Activated naive CD4-positive, alpha-beta T cell treated with anti-CD3 and anti-CD28 coated beads for 36 hours (primary cell): ENCODE data around the gene NBEAL2. TPM values are rescaled to one million over a fixed set of nuclear protein-coding genes. Genes with fewer than 3 reads are reported as not detected.
"Not testable (repeated sequence)": the region's sequence is repeated elsewhere in the genome, so short reads cannot be mapped to it uniquely, and the experiment has no call there.

Source experiments
- CTCF ChIA-PET: fragments of 350-600 bp; sonication (Branson Sonifier 250); formaldehyde crosslinking; loops from one replicate; lab custom pipeline; 2021; ENCODE audit warnings: antibody characterized with exemption; lab: Charles Lee
- DNase-seq: peaks from one replicate; pipeline ENCODE4 v3.0.0-alpha.2; 2020
- H3K27ac Mint-ChIP-seq: one replicate; pipeline ENCODE4 v1.8.0; 2021; ENCODE audit warnings: mild to moderate bottlenecking, mixed read lengths
- H3K27me3 Mint-ChIP-seq: one replicate; pipeline ENCODE4 v1.8.0; 2021; ENCODE audit warnings: low read depth, mixed read lengths
- H3K36me3 Mint-ChIP-seq: one replicate; pipeline ENCODE4 v1.8.0; 2021; ENCODE audit warnings: low read depth, mixed read lengths
- H3K4me1 Mint-ChIP-seq: one replicate; pipeline ENCODE4 v1.8.0; 2021; ENCODE audit warnings: low read depth, mixed read lengths
- H3K4me3 Mint-ChIP-seq: one replicate; pipeline ENCODE4 v1.8.0; 2021; ENCODE audit warnings: mild to moderate bottlenecking, moderate library complexity, mixed read lengths
- H3K9me3 Mint-ChIP-seq: one replicate; pipeline ENCODE4 v1.8.0; 2021; ENCODE audit warnings: mixed read lengths
- intact Hi-C: fragments of 100-400 bp; cut with micrococcal nuclease; formaldehyde crosslinking; loops from one replicate; pipeline ENCODE4 v1.15.1; 2023
- total RNA-seq, 2 experiments: library from RNA; stranded (reverse); gene quantifications; one replicate each; pipeline ENCODE4 v1.2.3, GENCODE V29; 2021

The NBEAL2 gene
- total RNA-seq, 2 experiments from 2014 or later, result 85.0 to 92.4 TPM

GRCh38 chr3:46955801-46956259, 23.6 kb upstream of the NBEAL2 start:
- DNase-seq, result peak; percentile 68
- no peaks in the 10 kb centered on the region for H3K9me3 Mint-ChIP-seq
- H3K27ac Mint-ChIP-seq, result peak overlapping the region; percentile 83
- H3K4me1 Mint-ChIP-seq, result peaks cover 86% of the 10 kb centered on the region
- H3K4me3 Mint-ChIP-seq, result no peak overlapping the region
- CTCF ChIA-PET, result interaction anchor here (0.6 to 1.5 kb wide), 3 partner anchors 11 to 107 kb away, joined by 3 to 6 read pairs (median 3); no protein-coding TSS in a partner anchor
- H3K36me3 Mint-ChIP-seq, result peaks cover 10% of the 10 kb centered on the region
- intact Hi-C loops, result no loop called here
- no peaks in the 10 kb centered on the region for H3K27me3 Mint-ChIP-seq

DNA sequence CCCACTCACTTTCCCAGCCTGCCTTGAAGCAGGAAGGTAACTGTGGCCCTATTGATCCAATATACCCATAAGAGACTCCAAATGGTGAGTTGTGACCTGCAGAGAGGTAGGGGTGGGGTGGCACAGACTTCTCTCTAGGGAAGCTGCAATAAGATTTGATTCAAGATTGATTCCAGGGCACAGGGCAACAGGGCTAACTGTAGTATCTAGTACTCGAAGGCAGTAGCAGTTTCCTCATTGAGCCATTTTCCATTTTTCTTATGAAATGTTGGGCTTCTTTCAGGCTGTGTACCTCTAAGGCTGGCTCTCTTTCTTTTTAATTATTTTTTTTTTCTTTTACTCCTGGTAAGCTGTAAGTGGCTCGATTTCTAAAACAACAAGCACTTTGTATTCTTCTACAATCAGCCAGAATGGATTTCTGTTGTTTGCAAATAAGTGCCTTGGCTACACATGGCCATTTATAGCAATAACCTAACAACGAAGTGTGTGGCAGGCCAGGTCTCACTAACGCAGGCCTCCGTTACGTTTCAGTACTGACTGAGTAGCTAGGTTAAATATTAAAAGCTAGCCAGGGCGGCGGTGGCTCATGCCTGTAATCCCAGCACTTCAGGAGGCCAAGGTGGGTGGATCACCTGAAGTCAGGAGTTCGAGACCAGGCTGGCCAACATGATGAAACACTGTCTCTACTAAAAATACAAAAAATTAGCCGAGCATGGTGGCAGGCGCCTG, 22.2 kb upstream of the NBEAL2 start:
- Mint-ChIP-seq H3K4me3 (no peak overlapping the region), H3K9me3 (no peaks in the 10 kb centered on the region)
- intact Hi-C loops, result no loop called here

GRCh38 chr3:46958467-46959160, 20.9 kb upstream of the NBEAL2 start:
- H3K4me1 Mint-ChIP-seq, result peaks cover 89% of the 10 kb centered on the region
- H3K27ac Mint-ChIP-seq, result peak overlapping the region; percentile 92
- peak overlapping the region; percentile 34 for H3K4me3 Mint-ChIP-seq
- H3K36me3 Mint-ChIP-seq, result peaks cover 12% of the 10 kb centered on the region
- CTCF ChIA-PET, result interaction anchor here (0.7 to 2.0 kb wide), 8 partner anchors 10 to 470 kb away, joined by 3 to 10 read pairs (median 4); partner anchors contain the start of gene NBEAL2
- intact Hi-C loops, result loop anchor here (1.0 kb wide), 3 partner anchors 10 to 18 kb away; partner anchors contain the start of gene CCDC12
- H3K27me3 Mint-ChIP-seq, result no peaks in the 10 kb centered on the region
- H3K9me3 Mint-ChIP-seq, result no peaks in the 10 kb centered on the region
- DNase-seq, result no peak

More for the DNA sequence above, 22.2 kb upstream of the NBEAL2 start:
- CTCF ChIA-PET, result interaction anchor here (1.2 kb wide), 1 partner anchor 44 kb away, joined by 4 read pairs; no protein-coding TSS in a partner anchor
- peaks cover 92% of the 10 kb centered on the region for H3K4me1 Mint-ChIP-seq
- no peaks in the 10 kb centered on the region for H3K27me3 Mint-ChIP-seq
- DNase-seq, result no peak
- H3K36me3 Mint-ChIP-seq, result peaks cover 8% of the 10 kb centered on the region
- H3K27ac Mint-ChIP-seq, result peak overlapping the region; percentile 83

DNA sequence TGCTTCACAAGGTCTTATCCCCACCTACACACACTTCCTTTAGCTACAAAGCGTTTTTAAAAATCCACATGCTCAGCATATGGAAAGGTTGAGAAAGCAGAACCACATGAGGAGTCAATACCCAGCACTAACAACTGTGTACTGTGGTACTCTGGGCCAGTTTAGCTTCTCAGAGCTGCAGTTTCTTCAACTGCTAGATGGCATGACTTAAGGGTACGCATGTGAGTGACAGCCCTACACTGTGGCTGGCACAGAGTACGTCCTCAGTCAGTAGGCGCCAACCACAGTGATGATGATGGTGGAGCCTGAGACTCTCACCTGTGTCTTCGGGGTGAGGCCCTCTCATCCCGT, 20.3 kb upstream of the NBEAL2 start:
- H3K4me1 Mint-ChIP-seq, result peaks cover 84% of the 10 kb centered on the region
- peak overlapping the region; percentile 92 for H3K27ac Mint-ChIP-seq
- H3K36me3 Mint-ChIP-seq, result peaks cover 12% of the 10 kb centered on the region
- CTCF ChIA-PET, result interaction anchor here (0.7 to 2.0 kb wide), 7 partner anchors 10 to 471 kb away, joined by 3 to 10 read pairs (median 4); partner anchors contain the start of gene NBEAL2
- H3K4me3 Mint-ChIP-seq, result no peak overlapping the region
- H3K27me3 Mint-ChIP-seq, result no peaks in the 10 kb centered on the region
- H3K9me3 Mint-ChIP-seq, result no peaks in the 10 kb centered on the region
- peak; percentile 65 for DNase-seq
- intact Hi-C loops, result loop anchor here (1.0 kb wide), 3 partner anchors 11 to 17 kb away; partner anchors contain the start of gene CCDC12

GRCh38 chr3:46960081-46960701, 19.3 kb upstream of the NBEAL2 start:
- Mint-ChIP-seq H3K4me1 (peaks cover 76% of the 10 kb centered on the region), H3K27ac (peak overlapping the region; percentile 92), H3K27me3 (no peaks in the 10 kb centered on the region), H3K36me3 (peaks cover 10% of the 10 kb centered on the region), H3K9me3 (no peaks in the 10 kb centered on the region), H3K4me3 (no peak overlapping the region)
- peak; percentile 18 for DNase-seq
- intact Hi-C loops, result no loop called here
- CTCF ChIA-PET, result interaction anchor here (1.0 to 2.0 kb wide), 3 partner anchors 11 to 37 kb away, joined by 3 to 7 read pairs (median 3); no protein-coding TSS in a partner anchor

GRCh38 chr3:46960835-46961234, 18.6 kb upstream of the NBEAL2 start:
- Mint-ChIP-seq H3K27ac (peak overlapping the region; percentile 92), H3K9me3 (no peaks in the 10 kb centered on the region), H3K4me1 (peaks cover 76% of the 10 kb centered on the region), H3K27me3 (no peaks in the 10 kb centered on the region), H3K36me3 (peaks cover 15% of the 10 kb centered on the region), H3K4me3 (no peak overlapping the region)
- CTCF ChIA-PET, result interaction anchor here (1.0 to 1.3 kb wide), 2 partner anchors 10 to 37 kb away, joined by 3 read pairs; no protein-coding TSS in a partner anchor
- intact Hi-C loops, result no loop called here
- no peak for DNase-seq

DNA sequence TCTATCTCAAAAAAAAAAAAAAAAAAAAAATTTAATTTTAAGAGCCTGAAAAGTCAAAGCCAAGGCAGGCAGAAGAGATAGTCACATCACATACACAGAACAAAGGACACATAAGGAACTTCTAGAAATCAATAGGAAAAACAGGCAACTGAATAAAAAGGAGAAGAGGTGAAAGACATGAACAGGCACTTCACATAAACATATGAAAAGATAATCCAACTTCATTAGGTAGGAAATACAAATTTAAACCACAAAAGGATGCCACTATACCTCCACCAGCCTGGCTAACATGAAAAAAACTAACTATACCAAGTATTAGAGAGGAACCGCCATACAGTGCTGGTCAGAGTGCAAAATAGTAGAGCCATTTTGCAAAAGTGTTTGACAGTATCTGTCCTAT, 17.0 kb upstream of the NBEAL2 start:
- Mint-ChIP-seq H3K27me3 (no peaks in the 10 kb centered on the region), H3K9me3 (no peaks in the 10 kb centered on the region), H3K4me1 (peaks cover 79% of the 10 kb centered on the region), H3K4me3 (no peak overlapping the region), H3K27ac (peak overlapping the region; percentile 22), H3K36me3 (peaks cover 17% of the 10 kb centered on the region)
- DNase-seq, result no peak
- CTCF ChIA-PET, result no interaction called here
- intact Hi-C loops, result no loop called here

DNA sequence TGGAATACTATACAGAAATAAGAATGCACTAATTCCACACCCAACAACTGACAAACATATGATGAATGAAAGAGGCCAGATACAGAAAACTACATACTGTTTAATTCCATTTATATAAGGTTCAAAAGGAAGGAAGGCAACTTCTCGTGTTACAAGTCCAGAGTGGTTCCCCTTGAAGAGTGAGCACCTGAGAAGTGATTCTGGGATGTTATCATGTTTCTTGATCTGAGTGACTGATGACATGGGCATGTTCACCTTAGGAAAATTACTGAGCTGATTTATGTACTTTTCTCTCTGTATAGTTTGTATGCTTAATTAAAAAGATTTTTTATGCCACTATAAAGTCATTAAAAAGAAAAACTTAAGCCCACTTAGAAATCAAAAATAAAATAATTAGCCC, 16.5 kb upstream of the NBEAL2 start:
- CTCF ChIA-PET, result no interaction called here
- Mint-ChIP-seq H3K27ac (peak overlapping the region; percentile 22), H3K27me3 (no peaks in the 10 kb centered on the region), H3K4me1 (peaks cover 83% of the 10 kb centered on the region), H3K9me3 (no peaks in the 10 kb centered on the region), H3K4me3 (no peak overlapping the region), H3K36me3 (peaks cover 17% of the 10 kb centered on the region)
- no peak for DNase-seq
- intact Hi-C loops, result no loop called here

- Mint-ChIP-seq H3K4me1 (peaks cover 82% of the 10 kb centered on the region), H3K36me3 (peaks cover 16% of the 10 kb centered on the region)
- intact Hi-C loops, DNase-seq, H3K9me3 Mint-ChIP-seq, CTCF ChIA-PET, H3K27ac Mint-ChIP-seq, H3K4me3 Mint-ChIP-seq, H3K27me3 Mint-ChIP-seq: not testable (repeated sequence)
Measured at GRCh38 chr3:46964038-46964590, 15.4 kb upstream of the NBEAL2 start.

DNA sequence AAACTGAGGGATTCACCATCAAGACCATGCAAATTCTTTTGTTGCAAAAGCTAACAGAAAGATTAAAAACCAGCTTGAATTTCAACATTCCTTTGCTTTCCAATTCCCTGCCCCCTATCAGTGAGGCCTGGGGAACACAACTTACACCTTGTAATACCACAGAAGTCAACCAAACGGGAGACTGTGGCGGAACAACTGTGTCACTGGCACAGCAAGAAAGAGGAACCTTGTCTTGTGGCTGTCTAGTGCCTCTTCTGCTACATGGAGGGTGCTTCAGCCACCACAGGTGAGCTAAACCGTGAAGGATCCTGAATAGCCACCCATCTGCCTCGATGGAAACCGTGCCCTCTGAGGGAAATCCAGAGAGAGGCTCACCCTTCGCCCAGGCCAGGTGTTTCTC, 14.3 kb upstream of the NBEAL2 start:
- no peak overlapping the region for H3K27ac Mint-ChIP-seq
- H3K9me3 Mint-ChIP-seq, result no peaks in the 10 kb centered on the region
- H3K4me1 Mint-ChIP-seq, result peaks cover 81% of the 10 kb centered on the region
- DNase-seq, result no peak
- no peak overlapping the region for H3K4me3 Mint-ChIP-seq
- no peaks in the 10 kb centered on the region for H3K27me3 Mint-ChIP-seq
- intact Hi-C loops, result no loop called here
- peaks cover 19% of the 10 kb centered on the region for H3K36me3 Mint-ChIP-seq
- CTCF ChIA-PET, result interaction anchor here (0.6 kb wide), 1 partner anchor 366 kb away, joined by 4 read pairs; no protein-coding TSS in a partner anchor

GRCh38 chr3:46966811-46967210, 12.7 kb upstream of the NBEAL2 start:
- Mint-ChIP-seq H3K9me3 (no peaks in the 10 kb centered on the region), H3K4me3 (no peak overlapping the region), H3K36me3 (peaks cover 24% of the 10 kb centered on the region), H3K27ac (no peak overlapping the region), H3K27me3 (no peaks in the 10 kb centered on the region), H3K4me1 (peaks cover 80% of the 10 kb centered on the region)
- intact Hi-C loops, result no loop called here
- CTCF ChIA-PET, result interaction anchor here (0.6 to 1.6 kb wide), 3 partner anchors 11 to 99 kb away, joined by 3 read pairs; no protein-coding TSS in a partner anchor
- DNase-seq, result no peak
